HG03354 (cell line): ENCODE results near the gene PSMC1.
A peak's percentile ranks its signal among the peaks of the same experiment; 100 is the strongest.

Experiments
- ATAC-seq: cut with Tn5 transposase; IDR thresholded peaks from one replicate; pipeline ENCODE4 v1.9.1; 2021; ENCODE audit warnings: mild to moderate bottlenecking; ENCODE audit not compliant: unreplicated experiment, poor library complexity, severe bottlenecking

PSMC1 gene

DNA sequence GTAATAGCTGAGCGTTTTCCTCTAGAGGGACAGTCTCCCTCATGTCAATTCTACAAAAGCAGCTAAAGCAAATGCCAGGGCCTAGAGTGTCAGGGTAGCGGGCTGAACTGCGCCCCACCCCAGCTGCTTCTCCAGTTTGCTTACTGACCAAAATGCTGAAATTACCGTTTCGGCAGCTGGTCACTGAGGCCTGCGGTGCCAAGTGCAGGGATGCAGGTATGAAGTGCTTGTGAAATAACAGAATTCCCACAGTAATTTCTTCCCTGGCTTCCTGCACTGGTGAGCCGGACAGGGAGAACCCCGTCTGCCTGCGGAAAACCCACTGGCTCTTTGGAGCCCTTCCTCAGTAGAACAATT is 19.1 kb downstream of the PSMC1 start:
- ATAC-seq, result no peak

DNA sequence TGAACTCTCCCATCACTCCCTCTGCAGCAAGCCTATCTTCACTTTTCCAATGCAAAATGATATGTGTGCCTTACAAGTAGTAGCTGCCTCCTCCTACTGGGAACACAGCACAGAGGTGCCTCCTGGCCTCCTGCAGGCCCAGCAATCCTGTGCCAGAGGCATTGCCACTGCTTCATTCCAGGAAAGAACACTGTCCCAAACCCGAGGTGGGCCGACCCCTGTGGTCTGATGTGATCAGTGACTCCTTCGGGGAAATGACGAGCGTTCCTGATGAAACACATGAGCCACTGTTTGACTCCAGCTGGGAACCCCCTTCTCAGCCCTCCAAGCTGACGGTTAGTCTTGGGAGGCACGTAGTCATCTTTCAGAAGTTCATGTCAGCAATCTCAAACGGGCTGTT is 19.5 kb downstream of the PSMC1 start:
- no peak for ATAC-seq

DNA sequence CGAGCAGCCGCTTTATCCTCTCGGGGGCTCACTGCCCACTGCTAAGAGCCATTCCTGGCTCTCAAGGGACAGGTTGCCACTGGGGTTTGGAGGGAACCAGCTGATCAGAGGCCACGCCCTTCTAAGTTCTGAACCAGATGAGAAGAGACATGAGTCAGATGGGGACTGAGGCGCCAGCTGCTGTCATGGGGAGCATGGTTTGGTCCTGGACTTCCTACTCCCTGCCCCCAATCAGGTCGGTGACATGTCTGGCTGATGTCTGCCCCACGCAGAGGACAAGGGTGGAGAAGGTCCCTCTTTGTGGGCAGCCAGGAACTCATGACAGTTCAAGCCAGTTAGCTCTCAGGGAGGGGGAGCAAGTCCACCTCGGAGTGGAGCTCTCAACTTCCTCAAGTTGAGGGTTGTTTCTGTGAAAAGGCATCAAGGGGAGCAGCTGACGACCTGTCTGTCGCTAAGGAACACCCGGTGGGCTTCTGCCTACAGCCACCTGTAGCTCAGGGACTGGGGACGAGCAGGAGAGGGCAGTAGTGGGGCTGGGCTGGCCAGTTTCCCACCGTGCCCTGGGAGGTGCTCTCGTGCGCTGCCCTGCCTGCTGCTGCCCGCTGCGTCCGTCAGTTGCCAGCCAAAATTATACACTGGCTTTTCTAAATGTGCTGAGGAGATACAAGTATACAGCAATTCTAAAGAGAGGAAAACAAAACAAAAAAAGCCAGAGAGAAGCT is 20.5 kb downstream of the PSMC1 start:
- ATAC-seq, result no peak

DNA sequence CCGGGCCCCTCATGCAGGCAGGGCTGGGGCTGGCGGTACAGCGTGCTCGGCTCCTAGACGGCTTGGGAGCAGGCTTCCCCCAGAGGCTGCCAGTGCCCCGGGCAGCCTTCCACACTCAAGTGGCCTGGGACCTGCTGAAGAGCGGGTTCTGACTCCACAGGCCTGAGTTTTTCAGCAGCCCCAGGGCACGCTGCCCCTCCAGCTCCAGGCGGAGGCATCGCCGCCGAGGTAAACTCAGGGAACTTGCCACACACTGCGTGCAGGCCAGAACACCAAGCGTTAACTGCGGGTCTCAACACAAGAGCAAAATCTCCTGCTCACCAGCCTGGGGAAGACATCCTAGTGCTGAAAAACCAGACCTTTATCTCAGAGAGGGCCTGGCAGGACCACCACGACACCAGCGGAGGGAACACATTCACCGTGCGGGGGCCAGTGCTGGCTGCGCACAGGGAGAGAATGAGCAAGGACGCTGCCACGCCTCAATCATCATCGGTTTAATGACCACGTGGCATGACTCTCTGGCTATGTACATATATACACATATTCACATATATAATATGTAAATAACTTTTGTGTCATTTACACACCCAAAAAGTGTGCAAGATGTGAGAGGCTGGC is 21.3 kb downstream of the PSMC1 start:
- ATAC-seq, result no peak

DNA sequence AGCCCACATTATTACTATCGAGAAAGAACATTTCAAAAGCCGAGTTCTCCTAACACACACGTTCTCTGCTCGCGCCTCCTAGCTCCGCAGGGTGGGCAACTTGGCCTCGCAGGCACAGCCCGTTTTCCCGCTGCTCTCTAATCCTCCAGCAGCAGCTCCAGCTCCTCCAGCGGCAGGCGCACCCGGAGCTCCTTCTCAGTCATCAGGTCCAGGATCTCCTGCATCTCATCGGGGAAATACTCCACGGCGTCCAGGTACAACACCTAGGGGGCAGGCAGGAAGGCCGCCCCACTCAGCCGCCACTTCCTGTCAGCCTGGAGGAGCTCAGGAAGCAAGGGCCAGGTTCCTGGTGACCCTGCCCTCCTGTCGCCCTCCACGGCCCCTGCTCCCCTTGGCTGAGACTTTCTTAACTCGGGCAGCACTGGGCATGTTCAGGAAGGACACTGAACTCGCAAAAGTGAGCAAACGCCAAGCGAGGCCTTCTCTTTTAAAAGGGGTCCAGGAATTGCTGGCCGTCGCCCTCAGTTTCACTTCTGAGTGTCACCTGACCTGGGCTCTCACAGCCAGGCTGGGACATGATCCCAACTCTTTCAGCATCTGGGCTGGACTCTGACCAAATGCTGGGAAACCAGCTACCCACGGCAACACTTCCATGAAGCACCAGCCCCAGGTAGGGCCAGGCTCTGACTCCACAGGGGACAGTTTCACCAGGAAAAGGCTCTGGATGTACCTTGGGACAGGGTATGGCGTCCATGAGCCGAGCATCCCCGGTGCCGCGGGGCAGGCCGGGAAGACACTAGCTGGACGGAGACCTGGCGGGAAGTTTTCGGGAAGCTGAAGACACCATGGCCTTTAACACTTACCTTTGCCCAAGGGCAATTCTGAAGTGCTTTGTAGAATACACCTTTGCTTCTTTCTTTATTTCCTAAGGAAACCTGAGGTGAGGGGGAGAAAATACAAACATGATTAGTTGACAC is 22.1 kb downstream of the PSMC1 start:
- ATAC-seq, result no peak

DNA sequence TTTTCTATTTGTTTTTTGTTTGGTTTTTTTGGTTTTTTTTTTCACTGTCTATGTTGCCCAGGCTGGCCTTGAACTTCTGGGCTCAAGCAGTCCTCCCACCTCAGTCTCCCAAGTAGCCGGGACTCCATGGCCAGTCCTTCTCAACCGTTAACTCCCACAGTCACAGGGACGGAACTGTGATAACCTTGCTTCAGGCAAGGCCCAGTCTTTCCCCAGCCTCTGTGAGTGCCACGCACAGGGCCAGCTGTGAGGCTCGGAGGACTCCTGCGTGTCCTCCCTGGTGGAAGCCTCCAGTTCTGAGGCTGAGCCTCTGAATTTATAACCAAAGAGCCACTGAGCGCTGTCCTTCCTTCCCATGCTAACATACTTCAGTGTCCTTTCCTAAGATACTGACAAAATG is 23.7 kb downstream of the PSMC1 start:
- no peak for ATAC-seq

DNA sequence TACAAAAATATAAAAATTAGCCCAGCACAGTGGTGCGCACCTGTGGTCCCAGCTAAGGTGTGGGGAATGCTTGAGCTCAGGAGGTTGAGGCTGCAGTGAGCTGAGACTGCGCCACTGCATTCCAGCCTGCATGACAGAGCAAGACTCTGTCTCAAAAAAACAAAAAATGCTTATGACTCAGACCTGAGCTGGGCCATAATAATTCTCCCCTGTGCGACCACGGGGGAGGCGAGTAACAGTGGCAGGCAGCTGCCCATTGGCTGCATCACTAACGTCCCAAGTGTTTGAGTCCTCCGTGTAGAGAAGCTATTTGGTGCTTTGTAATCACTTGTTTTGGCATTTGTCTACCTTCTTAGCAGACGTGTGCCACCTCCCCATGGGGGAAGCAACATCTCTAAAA is 24.9 kb downstream of the PSMC1 start:
- no peak for ATAC-seq

DNA sequence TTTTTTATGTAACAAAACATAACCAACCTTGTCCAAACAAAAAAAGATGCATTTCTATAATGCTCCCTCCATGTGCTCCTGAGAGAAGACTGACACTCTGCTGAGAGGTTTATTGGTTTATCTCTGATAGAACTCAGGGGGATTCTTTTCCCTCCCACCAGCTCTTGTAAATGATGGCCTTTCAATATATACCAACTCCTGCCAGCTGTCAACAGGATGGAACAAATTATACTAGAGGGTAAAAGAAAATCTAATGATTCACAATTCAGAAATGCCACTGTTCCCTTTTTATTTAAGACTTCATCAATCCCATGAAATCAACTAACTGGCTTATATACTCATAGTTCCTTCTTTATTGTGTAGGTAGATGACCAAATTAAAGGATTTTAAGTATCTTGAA is 25.4 kb downstream of the PSMC1 start:
- ATAC-seq, result no peak

DNA sequence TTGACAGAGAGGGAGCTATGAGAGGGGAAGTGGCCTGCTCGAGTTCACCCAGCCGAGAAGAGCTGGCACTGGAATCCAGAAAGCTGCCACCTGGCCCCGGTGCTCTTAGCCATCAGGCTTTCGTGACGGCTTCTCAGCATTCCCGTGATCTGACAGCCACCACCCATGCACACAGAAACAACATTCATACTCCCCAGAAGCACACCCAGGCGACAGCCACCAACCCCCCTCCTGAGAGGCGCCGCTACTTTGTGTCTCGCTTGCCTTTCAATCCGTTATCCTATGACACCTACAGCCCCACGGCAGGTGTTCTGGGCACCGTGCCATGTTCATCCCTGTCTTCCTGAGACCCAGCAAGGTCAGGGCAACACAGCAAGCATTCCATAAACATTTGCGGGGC is 31.4 kb downstream of the PSMC1 start:
- no peak for ATAC-seq

DNA sequence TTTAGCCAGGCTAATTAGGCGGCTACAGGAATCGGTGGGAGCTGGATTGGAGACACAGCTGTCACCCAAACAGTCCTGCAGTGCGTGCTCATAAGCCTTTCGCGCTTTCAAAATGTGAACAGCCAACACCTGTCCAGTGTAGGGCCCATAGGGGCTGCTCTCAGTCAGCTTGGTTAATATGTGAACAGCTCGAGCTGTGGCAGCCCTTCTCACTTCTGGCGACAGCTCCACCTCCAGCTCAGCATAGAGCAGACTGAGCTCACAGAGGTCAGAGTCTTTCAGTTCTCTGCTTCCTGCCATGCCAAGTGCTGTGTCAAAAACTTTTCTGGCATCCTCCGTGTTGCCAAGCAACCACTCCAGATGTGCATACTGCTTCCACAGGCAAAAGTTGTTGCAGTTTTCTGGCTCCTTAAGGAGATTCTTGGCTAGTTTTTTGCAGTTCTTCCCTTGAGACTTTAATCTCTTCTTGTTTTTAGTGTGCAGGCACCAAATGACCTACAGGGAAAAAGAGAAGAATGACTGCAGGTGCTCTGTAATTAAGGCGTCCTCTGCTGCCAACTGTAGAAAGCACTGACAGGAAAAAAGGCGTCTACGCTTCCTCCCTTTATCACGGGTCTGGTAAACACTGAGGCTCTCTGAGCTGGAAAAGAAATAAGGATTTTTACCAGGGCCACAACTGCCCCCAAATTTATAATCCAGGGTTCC is 32.5 kb downstream of the PSMC1 start:
- ATAC-seq, result peak; percentile 98

DNA sequence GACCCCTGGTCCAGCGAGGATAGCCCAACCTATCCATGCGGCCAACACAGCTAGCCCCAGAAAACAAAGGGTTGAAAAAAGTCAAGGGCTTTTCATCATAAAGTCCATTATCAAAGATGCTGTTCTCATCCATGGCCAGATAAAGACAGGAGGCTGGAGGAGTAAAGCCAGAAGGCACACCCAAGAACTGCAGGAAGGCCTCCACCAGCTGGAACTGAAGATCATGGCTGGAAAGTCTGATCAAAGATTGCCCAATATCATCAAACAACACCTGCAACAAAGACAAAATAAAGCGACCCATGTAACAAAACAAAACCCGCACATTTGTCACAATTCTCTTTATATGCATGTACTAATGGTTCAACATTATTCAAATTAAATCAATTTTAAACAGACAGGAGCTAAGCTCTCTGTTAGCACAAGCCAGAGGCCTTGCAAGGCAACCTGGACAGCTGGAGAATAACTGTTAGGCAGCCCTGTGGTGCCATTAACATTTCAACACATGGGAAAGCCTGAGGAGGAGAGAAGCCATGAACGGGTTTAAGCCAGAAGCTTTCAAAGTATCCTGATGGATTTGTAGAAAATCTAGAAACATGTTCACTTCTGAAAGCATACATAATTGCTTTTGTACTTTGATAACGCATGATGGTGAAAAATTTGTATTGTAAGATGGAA is 34.1 kb downstream of the PSMC1 start:
- ATAC-seq, result no peak

DNA sequence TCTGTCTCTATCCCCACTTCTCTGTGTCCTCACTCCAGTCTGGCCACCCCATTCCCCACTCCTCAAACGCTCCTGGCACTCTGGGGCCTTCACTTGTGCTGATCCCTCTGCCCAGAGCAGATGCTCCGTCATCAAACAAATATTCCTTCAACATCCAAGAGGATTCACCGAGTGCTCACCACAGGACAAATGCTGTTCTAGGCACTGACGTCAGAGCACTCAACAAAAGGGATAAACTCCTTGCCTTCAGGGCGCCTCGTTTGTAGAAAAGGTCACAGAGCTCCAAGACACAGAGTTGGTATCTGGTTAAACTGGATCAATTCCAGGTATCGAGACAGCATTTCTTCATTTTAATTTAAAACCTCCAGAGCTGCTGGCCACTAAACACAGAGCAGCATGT is 35.3 kb downstream of the PSMC1 start:
- ATAC-seq, result no peak

DNA sequence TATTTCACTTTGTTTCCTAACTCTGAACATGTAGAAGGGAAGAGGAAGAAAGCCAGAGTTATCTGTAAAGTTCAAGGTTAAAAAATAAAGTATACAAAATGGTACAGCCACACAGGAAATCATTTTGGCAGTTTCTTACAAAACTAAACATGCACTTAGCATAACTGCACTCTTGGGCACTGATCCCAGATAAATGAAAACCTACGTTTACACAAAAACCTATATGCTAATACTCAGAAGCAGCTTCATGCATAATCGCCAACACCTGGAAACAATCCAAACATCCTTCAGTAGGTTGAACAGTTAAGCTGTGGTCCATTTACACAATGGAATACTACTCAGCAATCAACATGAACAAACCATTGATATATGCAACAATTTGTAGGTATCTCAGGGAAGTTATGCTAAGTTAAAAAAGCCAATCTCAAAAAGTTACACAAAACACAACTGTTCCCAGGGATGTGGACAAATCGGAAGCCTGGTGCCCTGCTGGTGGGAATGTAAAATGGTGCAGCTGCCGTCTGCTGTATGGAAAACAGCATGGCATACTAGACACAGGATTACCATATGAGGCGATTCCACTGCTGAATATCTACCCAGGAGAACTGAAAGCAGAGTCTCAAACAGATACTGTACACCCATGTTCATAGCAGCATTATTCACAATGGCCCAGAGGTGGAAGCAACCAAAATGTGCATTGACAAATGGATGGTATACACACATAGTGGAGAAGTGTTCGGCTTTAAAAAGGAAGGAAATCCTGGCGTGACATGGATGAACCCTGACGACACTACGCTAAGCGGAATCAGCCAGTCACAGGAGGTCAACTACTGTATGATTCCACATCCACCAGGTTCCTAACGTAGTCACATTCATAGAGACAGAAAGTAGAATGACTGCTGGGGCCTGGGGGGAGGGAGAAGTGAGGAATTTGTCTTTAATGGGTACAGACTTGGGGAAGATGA is 37.7 kb downstream of the PSMC1 start:
- no peak for ATAC-seq

DNA sequence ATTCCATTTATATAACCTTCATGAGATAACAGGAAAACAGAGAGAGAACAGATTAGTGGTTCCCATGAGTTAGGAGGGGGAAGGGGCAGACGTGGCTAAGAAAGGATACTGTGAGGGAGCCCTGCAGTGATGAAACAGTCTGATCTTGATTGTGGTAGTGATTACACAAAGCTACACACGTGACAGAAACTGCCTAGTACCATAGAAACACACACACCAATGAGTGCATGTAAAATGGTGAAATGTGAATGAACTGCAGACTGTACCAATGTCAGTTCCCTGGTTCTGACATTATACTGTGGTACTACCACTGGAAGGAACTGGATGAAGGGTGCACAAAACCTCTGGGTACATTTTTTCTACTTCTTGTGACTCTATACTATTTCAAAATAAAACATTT is 38.5 kb downstream of the PSMC1 start:
- no peak for ATAC-seq

DNA sequence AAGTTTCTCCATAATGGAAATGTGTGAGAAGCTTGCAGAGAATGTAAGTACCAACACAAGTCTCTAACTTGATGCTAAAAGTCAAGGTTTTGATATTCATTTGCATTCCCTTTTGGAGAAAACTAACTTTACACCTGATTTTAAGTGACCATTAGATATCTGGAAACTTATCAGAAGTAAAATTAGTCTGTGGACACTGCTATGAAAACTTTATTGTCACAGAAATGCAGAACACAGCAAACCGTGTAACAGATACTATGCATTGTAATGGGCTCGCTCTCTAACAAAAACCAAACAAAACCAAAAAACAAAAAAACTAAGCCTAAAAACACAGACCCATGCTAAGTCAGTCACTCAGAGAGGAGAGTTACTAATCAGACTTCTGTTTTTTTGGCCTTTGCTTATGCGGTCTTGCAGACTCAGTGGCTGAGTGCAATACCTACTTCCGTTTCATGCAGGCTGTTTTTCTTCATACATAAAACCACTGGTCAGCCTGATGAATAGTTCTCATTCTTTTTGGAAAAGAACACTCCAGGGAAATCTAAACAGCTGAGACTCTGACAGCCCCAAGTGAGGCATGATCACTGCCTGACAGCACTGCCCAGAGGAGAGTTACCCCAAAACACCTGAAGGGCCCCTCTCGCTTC is 39.6 kb downstream of the PSMC1 start:
- no peak for ATAC-seq

DNA sequence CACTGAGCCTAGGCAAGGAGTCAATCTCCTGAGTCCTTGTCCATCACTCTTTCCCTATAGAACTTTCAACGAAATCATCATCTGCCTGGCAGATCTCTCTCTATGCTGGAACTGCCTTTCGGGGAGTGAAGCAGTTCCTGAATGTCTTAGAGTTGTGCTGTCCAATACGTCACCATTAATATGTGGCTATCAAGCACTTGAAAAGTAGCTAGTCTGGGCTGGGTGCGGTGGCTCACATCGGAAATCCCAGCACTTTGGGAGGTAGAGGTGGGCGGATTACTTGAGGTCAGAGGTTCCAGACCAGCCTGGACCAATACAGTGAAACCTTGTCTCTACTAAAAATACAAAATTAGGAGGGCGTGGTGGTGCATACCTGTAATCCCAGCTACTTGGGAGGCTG is 40.3 kb downstream of the PSMC1 start:
- no peak for ATAC-seq

DNA sequence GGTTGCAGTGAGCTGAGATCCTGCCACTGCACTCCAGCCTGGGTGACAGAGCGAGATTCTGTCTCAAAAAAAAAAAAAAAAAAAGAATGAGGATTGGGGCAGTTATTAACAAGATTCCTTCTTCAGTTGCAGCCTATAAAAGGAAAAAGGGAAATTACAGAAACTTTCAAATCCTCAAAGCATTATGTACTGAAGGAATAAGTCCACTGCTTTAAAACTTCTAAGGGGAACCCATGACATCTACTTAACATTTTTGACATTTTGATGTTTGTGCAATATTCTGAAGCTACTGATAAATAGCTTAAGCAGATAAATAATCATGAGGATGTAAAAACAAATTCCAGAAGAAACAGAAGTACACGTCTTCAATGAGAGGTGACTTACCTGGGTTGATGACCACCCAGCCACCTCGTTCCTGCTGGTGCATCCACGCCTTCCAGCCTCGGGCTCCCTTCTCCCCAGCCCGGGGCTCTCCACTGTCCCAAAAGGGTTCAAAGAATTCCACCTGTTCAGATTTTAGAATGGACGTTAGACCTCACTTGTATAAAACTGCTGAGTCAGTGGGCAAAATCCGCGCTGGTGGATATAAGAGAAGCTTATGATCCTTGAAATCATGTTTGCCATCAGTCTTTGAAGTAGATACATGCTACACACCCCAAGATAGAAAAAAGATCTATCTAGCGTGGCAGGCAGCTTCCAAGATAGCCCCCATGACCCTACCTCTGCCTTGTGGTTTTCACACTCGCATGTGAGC is 41.7 kb downstream of the PSMC1 start:
- no peak for ATAC-seq
